GM12873 (cell line): Measurements from ENCODE around the gene SGPL1.

ENCODE experiments used
- CTCF ChIP-seq: IDR thresholded peaks from 2 replicates; pipeline ENCODE4 v1.5.1; 2012; ENCODE audit warnings: low read depth, mild to moderate bottlenecking, moderate library complexity, low read length, control low read depth; ENCODE audit not compliant: insufficient read depth; ENCODE audit errors: missing control alignments

SGPL1 gene

GRCh38 chr10:70880077-70880534, 64.4 kb downstream of the SGPL1 start:
- peak; percentile 94 for TF ChIP-seq CTCF

GRCh38 chr10:70884741-70885140, 69.0 kb downstream of the SGPL1 start:
- no peak for TF ChIP-seq CTCF

- no peak for TF ChIP-seq CTCF
Measured at GRCh38 chr10:70885481-70885880, 69.7 kb downstream of the SGPL1 start.

- no peak for TF ChIP-seq CTCF
Measured at GRCh38 chr10:70885931-70886903, 70.5 kb downstream of the SGPL1 start.

- TF ChIP-seq CTCF = no peak
Measured at GRCh38 chr10:70886921-70887665, 71.3 kb downstream of the SGPL1 start.

- no peak for TF ChIP-seq CTCF
Measured at GRCh38 chr10:70887804-70888800, 72.4 kb downstream of the SGPL1 start, which contains the start of gene PCBD1. TSS of gene PCBD1 (minus strand) at chr10:70888565. CDS start at chr10:70888533, 32 bp downstream.
